GM12801 (cell line): ENCODE data around the gene MID2.

Experiments
- CTCF ChIP-seq: IDR thresholded peaks from one replicate; pipeline ENCODE4 v1.5.1; 2011; ENCODE audit warnings: control low read depth; ENCODE audit not compliant: insufficient read length; ENCODE audit errors: extremely low read depth

MID2 gene

GRCh38 chrX:107825698-107826237, at the start of gene MID2:
Gene MID2 (plus strand): TSS chrX:107825866. CDS start chrX:107826427, 561 bp downstream.
- no peak for TF ChIP-seq CTCF

- no peak for TF ChIP-seq CTCF
Observed at GRCh38 chrX:107776649-107777535, 48.8 kb upstream of the MID2 start.

GRCh38 chrX:107777536-107777832, 48.2 kb upstream of the MID2 start, which contains the start of gene NCBP2L:
Gene NCBP2L (plus strand): TSS chrX:107777733. CDS start chrX:107794221, 16,488 bp downstream.
- TF ChIP-seq CTCF: no peak

- no peak for TF ChIP-seq CTCF
Observed at GRCh38 chrX:107780525-107780924, 45.1 kb upstream of the MID2 start.

- no peak for TF ChIP-seq CTCF
Observed at GRCh38 chrX:107787827-107788226, 37.8 kb upstream of the MID2 start.

GRCh38 chrX:107804427-107804826, 21.2 kb upstream of the MID2 start:
- no peak for TF ChIP-seq CTCF

GRCh38 chrX:107805179-107805578, 20.5 kb upstream of the MID2 start:
- no peak for TF ChIP-seq CTCF
